ENCODE measurements around the gene PSD. TPM values are rescaled to one million over a fixed set of nuclear protein-coding genes. Genes with fewer than 3 reads are reported as not detected.

The PSD gene
- total and polyA plus RNA-seq, 9 of the 15 experiments (the other 6 are each of a cell fraction or from before 2014, with no cell fraction given) = 0.11 to 1.7 (median 0.54) TPM; not detected in 2

GRCh38 chr10:102431452-102432124 lies 13.0 kb upstream of the PSD start (continued):
- no peak for TF ChIP-seq CUX1 (CRISPR knock-in tag; IDR thresholded peaks at IDR 0.05)
- peak; percentile 25 for TF ChIP-seq SAP30 (IDR thresholded peaks at IDR 0.05; ENCODE audit: borderline replicate concordance, insufficient read depth, low read depth, low read length, poor library complexity, severe bottlenecking)
- no peak for TF ChIP-seq ZBTB7A (IDR thresholded peaks at IDR 0.05; ENCODE audit: borderline replicate concordance, control insufficient read depth, low read depth, low read length)
- TF ChIP-seq POLR2A (conservative IDR thresholded peaks at IDR 0.05) = no peak
- no peak for TF ChIP-seq JUNB (CRISPR knock-in tag; conservative IDR thresholded peaks at IDR 0.05)
- TF ChIP-seq SAFB2 (IDR thresholded peaks at IDR 0.05; ENCODE audit: borderline replicate concordance, low read depth, low read length, severe bottlenecking) = no peak
- no peak for TF ChIP-seq ZNF778 (CRISPR knock-in tag; IDR thresholded peaks at IDR 0.05)
- no peak for TF ChIP-seq PHTF2 (CRISPR knock-in tag; IDR thresholded peaks at IDR 0.05)
- TF ChIP-seq HDAC1 (IDR thresholded peaks at IDR 0.05) = 0 out of 4 replicates have a peak, but pooled peaks of 1 of the 2 experiments have one; percentile 11
- peak; percentile 43 to 54 for TF ChIP-seq E2F6 (IDR thresholded peaks at IDR 0.05; ENCODE audit: borderline replicate concordance in 1 of 2, extremely low read depth in 1 of 2, insufficient read depth in 1 of 2, insufficient read length in 1 of 2, low read depth in 1 of 2, low read length in 1 of 2, poor library complexity in 1 of 2, severe bottlenecking in 1 of 2)
- no peak for TF ChIP-seq ZZZ3 (IDR thresholded peaks at IDR 0.05)
- TF ChIP-seq SMAD1 (IDR thresholded peaks at IDR 0.05; ENCODE audit: low read depth, low read length, partially characterized antibody) = no peak
- TF ChIP-seq DNMT1 (IDR thresholded peaks at IDR 0.05) = no peak
- TF ChIP-seq NR0B1 (IDR thresholded peaks at IDR 0.05; ENCODE audit: partially characterized antibody) = no peak
- no peak for TF ChIP-seq JUND (IDR thresholded peaks at IDR 0.05; ENCODE audit: borderline replicate concordance, low read depth, low read length)
- no peak for TF ChIP-seq JUND (tag; IDR thresholded peaks at IDR 0.05; ENCODE audit: borderline replicate concordance, low read depth, low read length)
- TF ChIP-seq ZBTB5 (IDR thresholded peaks at IDR 0.05) = no peak
